Smooth muscle cell of bladder (primary cell): ENCODE data around the gene GDF9. TPM values are rescaled to one million over a fixed set of nuclear protein-coding genes. Genes with fewer than 3 reads are reported as not detected.

Experiments used
- total RNA-seq: library from RNA; depleted of rRNA; stranded (reverse); fragments of >200 nt; gene quantifications from 2 replicates; pipeline ENCODE4 v1.2.3, GENCODE V29; 2014

Gene GDF9
- 0.09 and 0.28 TPM in 2 replicates for total RNA-seq

GRCh38 chr5:132866342-132867045 is at the start of gene GDF9, which contains the start of gene UQCRQ:
GDF9 (minus strand) TSS chr5:132866469; CDS start chr5:132864533, 1,936 bp downstream.
UQCRQ (plus strand) TSS chr5:132866642; CDS start chr5:132866882, 240 bp downstream.

GRCh38 chr5:132873119-132873929 is 7.1 kb upstream of the GDF9 start, which contains the start of gene LEAP2:
LEAP2 (plus strand) TSS chr5:132873668; CDS start chr5:132873695, 27 bp downstream.

GRCh38 chr5:132830436-132831094 is 35.7 kb downstream of the GDF9 start, which contains the start of gene SHROOM1:
SHROOM1 (minus strand) TSS chr5:132830647; CDS start chr5:132826140, 4,507 bp downstream.

GRCh38 chr5:132812781-132813598 is 53.3 kb downstream of the GDF9 start, which contains the start of gene SOWAHA:
SOWAHA (plus strand) TSS chr5:132813302; CDS start chr5:132813622, 320 bp downstream.

Other genes starting within 250 kb of the GDF9 start
- gene IL13, start 208.3 kb downstream of the GDF9 start, total RNA-seq, result not detected in 2 replicates
- gene IL4, start 192.5 kb downstream of the GDF9 start, total RNA-seq, result not detected in 2 replicates
- gene KIF3A, start 128.9 kb downstream of the GDF9 start, total RNA-seq, result 7.1 and 9.3 TPM in 2 replicates
- not detected in 2 replicates for gene CCNI2, start 119.0 kb downstream of the GDF9 start, total RNA-seq
- gene SEPTIN8, start 89.2 kb downstream of the GDF9 start, total RNA-seq, result 44.2 and 50.6 TPM in 2 replicates
- gene SOWAHA, start 53.2 kb downstream of the GDF9 start, total RNA-seq, result not detected in 2 replicates
- gene SHROOM1, start 35.8 kb downstream of the GDF9 start, total RNA-seq, result 2.5 and 2.6 TPM in 2 replicates
- gene UQCRQ, start 173 bp upstream of the GDF9 start, total RNA-seq, result 147 and 188 TPM in 2 replicates
- 0.14 and 0.37 TPM in 2 replicates for gene LEAP2, start 7.2 kb upstream of the GDF9 start, total RNA-seq
- gene AFF4, start 97.2 kb upstream of the GDF9 start, total RNA-seq, result 27.7 and 30.8 TPM in 2 replicates
- 8.1 and 9.2 TPM in 2 replicates for gene ZCCHC10, start 160.1 kb upstream of the GDF9 start, total RNA-seq
- gene HSPA4, start 185.5 kb upstream of the GDF9 start, total RNA-seq, result 95.9 and 114 TPM in 2 replicates